Body of pancreas (tissue), 4 donors: ENCODE data around the gene RSRP1.

Experiments used
- POLR2A ChIP-seq, 3 donors: fragments of 450-650 bp; IDR thresholded peaks; one replicate each; pipeline ENCODE4 v1.6.1; 2016; ENCODE audit warnings: antibody characterized with exemption in 3 of 3, mild to moderate bottlenecking in 2 of 3
- TF ChIP-seq, protein P1 (sequence below), 7 experiments: fragments of 450-650 bp in 4 of 7; fragments of 200-600 bp in 3 of 7; sonication (generic) in 3 of 7; IDR thresholded peaks; one replicate each; pipeline ENCODE4 v1.5.1; 2016 to 2019; ENCODE audit warnings: antibody characterized with exemption in 7 of 7

DNA sequence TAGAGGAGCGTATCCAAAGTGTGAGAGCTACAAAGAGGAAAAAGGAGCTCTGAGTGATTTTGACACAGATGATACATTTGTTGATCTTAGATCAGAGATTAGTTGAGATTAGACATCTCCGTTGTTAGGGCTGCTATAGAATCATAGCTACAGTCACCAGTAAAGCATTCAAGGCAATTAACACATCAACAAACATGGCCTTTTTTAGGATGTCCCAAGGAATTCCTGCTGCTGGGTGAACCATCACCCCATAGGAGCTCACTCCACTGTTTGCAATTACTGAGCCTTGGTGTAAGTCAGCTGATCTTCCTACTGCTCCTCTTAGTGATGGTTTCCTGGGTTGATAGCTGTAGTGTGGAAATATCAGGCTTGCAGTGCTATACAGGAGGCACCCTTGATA lies 6.7 kb upstream of the RSRP1 start:
- TF ChIP-seq, protein P1, sequence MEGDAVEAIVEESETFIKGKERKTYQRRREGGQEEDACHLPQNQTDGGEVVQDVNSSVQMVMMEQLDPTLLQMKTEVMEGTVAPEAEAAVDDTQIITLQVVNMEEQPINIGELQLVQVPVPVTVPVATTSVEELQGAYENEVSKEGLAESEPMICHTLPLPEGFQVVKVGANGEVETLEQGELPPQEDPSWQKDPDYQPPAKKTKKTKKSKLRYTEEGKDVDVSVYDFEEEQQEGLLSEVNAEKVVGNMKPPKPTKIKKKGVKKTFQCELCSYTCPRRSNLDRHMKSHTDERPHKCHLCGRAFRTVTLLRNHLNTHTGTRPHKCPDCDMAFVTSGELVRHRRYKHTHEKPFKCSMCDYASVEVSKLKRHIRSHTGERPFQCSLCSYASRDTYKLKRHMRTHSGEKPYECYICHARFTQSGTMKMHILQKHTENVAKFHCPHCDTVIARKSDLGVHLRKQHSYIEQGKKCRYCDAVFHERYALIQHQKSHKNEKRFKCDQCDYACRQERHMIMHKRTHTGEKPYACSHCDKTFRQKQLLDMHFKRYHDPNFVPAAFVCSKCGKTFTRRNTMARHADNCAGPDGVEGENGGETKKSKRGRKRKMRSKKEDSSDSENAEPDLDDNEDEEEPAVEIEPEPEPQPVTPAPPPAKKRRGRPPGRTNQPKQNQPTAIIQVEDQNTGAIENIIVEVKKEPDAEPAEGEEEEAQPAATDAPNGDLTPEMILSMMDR (IDR thresholded peaks at IDR 0.05): no peak
- no peak for TF ChIP-seq POLR2A (IDR thresholded peaks at IDR 0.05)
